Thyroid gland (tissue), 4 donors: ENCODE data around the gene RANBP1. TPM values are rescaled to one million over a fixed set of nuclear protein-coding genes. Genes with fewer than 3 reads are reported as not detected.

Experiments
- DNase-seq, 2 donors: peaks; one replicate each; pipeline ENCODE4 v3.0.0-alpha.2; 2019
- H3K27ac ChIP-seq, 3 donors: fragments of 200-600 bp; sonication (generic); 1 replicate in 2 of 3; 2 replicates in 1 of 3; pipeline ENCODE4 v1.5.1; 2016 to 2019; ENCODE audit warnings: mild to moderate bottlenecking in 1 of 3, moderate library complexity in 1 of 3
- H3K27me3 ChIP-seq: fragments of 200-600 bp; sonication (generic); one replicate; pipeline ENCODE4 v1.5.1; 2019
- H3K36me3 ChIP-seq, 2 donors: fragments of 200-600 bp; sonication (generic); one replicate each; pipeline ENCODE4 v1.5.1; 2016 to 2019
- H3K4me1 ChIP-seq, 2 donors: fragments of 200-600 bp; sonication (generic); one replicate each; pipeline ENCODE4 v1.5.1; 2017 to 2019
- H3K4me3 ChIP-seq, 3 donors: fragments of 200-600 bp; sonication (generic); replicated peaks in 1 of 3; 1 replicate in 2 of 3; 2 replicates in 1 of 3; pipeline ENCODE4 v1.5.1; 2016; ENCODE audit warnings: mild to moderate bottlenecking in 1 of 3
- H3K9me3 ChIP-seq: fragments of 200-600 bp; sonication (generic); one replicate; pipeline ENCODE4 v1.5.1; 2017
- CTCF ChIP-seq, 6 experiments: fragments of 200-600 bp in 3 of 6; fragments of 450-650 bp in 3 of 6; sonication (generic) in 3 of 6; IDR thresholded peaks; one replicate each; pipeline ENCODE4 v1.5.1; 2016 to 2019; ENCODE audit warnings: antibody characterized with exemption in 6 of 6, mild to moderate bottlenecking in 2 of 6, inconsistent platforms in 1 of 6, moderate library complexity in 1 of 6
- POLR2A ChIP-seq, 2 donors: fragments of 450-650 bp; IDR thresholded peaks; one replicate each; pipeline ENCODE4 v1.6.1; 2017; ENCODE audit warnings: antibody characterized with exemption in 2 of 2, mild to moderate bottlenecking in 2 of 2, moderate library complexity in 1 of 2
- WGBS, 2 donors: methylation state at CpG; one replicate each; pipeline ENCODE4 v1.1.5; 2017; 5-methylcytosine and 5-hydroxymethylcytosine counted together
- intact Hi-C: fragments of 100-400 bp; cut with DNase I; formaldehyde crosslinking; loops from one replicate; pipeline ENCODE4 v1.15.1; 2023
- total RNA-seq, 4 donors: library from RNA; depleted of rRNA; stranded (reverse); fragments of >200 nt; gene quantifications; one replicate each; pipeline ENCODE4 v1.2.3, GENCODE V29; 2016

The RANBP1 gene
- total RNA-seq, 4 donors from 2014 or later: 125 to 232 (median 173) TPM

DNA sequence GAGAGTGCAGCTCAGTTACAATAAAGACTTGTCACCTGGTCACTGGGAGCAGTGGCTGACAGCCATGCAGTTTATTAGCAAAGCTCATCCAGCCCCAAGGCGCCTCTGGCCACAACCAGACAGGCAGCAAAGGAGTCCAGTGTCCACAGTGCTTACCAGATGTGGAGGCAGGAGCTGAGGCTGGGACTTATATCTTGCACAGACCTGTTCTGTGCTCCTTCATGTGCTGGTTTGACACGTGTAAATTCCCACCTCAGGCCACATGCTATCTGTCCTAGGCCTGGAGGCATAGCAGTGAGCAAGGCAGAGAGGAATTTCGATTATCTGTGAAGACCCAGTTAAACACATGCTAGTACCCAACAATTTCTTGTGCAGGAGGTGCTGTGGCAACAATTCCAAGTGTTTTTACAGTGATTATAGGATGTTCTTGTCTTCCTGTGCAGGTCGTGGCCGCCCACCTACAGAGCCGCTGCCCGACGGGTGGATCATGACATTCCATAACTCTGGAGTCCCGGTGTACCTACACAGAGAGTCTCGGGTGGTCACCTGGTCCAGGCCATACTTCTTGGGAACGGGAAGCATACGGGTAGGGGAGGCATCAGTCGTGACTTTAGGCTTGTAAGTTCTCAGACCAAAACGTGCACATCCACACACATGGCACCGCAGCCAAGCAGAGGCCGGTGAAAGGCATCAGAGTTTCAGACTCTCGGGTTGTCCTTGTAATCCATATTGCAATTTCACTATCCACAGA, 26.5 kb upstream of the RANBP1 start:
- Histone ChIP-seq H3K36me3 (peaks cover 74 to 88% of the 10 kb centered on the region in 2 donors), H3K4me1 (peaks cover 8 to 10% of the 10 kb centered on the region in 2 donors), H3K27ac (no peak overlapping the region), H3K9me3 (no peaks in the 10 kb centered on the region), H3K4me3 (no peak overlapping the region), H3K27me3 (no peaks in the 10 kb centered on the region)
- 95% methylated on average over 13 to 17 of the region's 17 CpGs for WGBS, 2 donors
- intact Hi-C loops: no loop called here
- TF ChIP-seq POLR2A (IDR thresholded peaks at IDR 0.05) (no peak), CTCF (IDR thresholded peaks at IDR 0.05) (no peak)
- DNase-seq: no peak

DNA sequence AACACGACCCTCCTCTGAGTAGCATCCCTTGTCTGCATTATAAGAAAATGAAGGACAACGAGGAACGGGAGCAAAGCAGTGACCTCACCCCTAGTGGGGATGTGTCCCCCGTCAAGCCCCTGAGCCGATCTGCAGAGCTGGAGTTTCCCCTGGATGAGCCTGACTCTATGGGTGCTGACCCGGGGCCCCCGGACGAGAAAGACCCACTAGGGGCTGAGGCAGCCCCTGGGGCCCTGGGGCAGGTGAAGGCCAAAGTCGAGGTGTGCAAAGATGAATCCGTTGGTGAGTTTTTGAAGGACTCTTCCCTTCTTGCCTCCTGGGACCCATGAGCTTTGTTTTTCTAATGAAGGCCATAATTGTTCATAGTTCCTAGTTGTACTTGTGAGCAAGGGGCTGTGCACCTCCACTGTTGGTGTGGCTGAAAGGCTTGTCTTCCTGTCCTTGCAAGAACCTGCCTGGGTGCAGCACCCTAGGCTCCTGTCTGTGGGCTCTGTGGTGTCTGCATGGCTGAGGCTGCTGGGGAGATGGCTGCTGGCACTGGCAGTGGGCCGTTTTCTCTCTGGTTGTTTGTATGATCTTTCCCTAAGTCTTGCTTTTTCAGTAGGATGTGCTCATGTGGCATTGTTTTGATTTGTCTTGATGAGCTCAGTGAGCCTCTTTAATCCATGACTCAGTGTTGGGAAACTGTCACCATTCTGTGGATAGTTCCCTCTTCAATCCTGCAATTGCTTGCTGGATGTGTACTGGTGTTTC, 25.8 kb upstream of the RANBP1 start:
- DNase-seq: no peak
- intact Hi-C loops: no loop called here
- H3K27me3 ChIP-seq: no peaks in the 10 kb centered on the region
- no peak overlapping the region for H3K4me3 ChIP-seq
- no peaks in the 10 kb centered on the region for H3K9me3 ChIP-seq
- WGBS, 2 donors: 89 to 90% methylated on average over 9 to 11 of the region's 11 CpGs
- peaks cover 81 to 96% of the 10 kb centered on the region in 2 donors for H3K36me3 ChIP-seq
- no peak for TF ChIP-seq POLR2A (IDR thresholded peaks at IDR 0.05)
- no peak for TF ChIP-seq CTCF (IDR thresholded peaks at IDR 0.05)
- H3K27ac ChIP-seq: no peak overlapping the region
- peaks cover under 1 to 2% of the 10 kb centered on the region in 2 donors for H3K4me1 ChIP-seq

- WGBS, 2 donors: 94 to 96% methylated on average over 9 of the region's 9 CpGs
- Histone ChIP-seq H3K4me3 (no peak overlapping the region), H3K27me3 (no peaks in the 10 kb centered on the region), H3K27ac (no peak overlapping the region), H3K9me3 (no peaks in the 10 kb centered on the region), H3K36me3 (peaks cover 85 to 100% of the 10 kb centered on the region in 2 donors), H3K4me1 (no peaks in the 10 kb centered on the region)
- intact Hi-C loops: no loop called here
- no peak for DNase-seq
- no peak for TF ChIP-seq CTCF (IDR thresholded peaks at IDR 0.05)
- no peak for TF ChIP-seq POLR2A (IDR thresholded peaks at IDR 0.05)
Observed at GRCh38 chr22:20090730-20091240, 25.1 kb upstream of the RANBP1 start.

DNA sequence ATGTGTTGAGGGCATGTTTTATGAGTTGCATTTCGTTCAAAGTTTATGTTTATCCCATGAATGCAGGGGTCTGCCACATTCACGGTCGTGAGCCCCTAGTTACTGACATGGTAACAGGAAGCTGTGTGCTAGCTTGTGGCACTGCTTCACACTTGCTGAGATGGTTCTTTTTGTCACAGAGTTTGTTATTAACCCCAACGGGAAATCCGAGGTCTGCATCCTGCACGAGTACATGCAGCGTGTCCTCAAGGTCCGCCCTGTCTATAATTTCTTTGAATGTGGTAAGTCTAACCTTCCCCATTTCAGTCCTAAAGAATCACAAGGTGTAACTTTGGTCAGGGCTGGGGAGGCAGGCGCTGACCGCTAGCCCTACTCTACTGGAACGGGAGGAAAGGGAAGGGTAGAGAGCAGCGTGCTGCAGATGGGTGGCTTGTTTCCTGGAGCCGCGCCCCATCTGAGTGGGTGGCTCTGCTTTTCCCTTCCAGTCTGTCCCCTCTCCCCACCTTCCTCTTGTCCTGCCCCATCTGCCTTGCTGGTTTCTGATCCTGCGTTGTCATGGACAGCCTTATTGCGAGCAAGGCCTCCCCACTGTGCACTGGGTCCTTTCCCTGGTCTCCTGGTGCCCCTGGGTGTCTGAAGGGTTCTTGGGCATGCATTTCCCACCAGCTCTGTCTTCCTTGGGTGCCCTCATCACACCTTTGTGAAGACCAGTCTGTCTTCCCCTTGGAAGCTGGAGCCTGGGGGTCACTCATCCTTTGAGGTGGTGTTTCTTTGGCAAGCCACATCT, 24.0 kb upstream of the RANBP1 start:
- H3K27ac ChIP-seq: no peak overlapping the region
- no peak for DNase-seq
- H3K27me3 ChIP-seq: no peaks in the 10 kb centered on the region
- H3K4me3 ChIP-seq: no peak overlapping the region
- H3K36me3 ChIP-seq: peaks cover 78 to 97% of the 10 kb centered on the region in 2 donors
- H3K9me3 ChIP-seq: no peaks in the 10 kb centered on the region
- TF ChIP-seq CTCF (IDR thresholded peaks at IDR 0.05) (no peak), POLR2A (IDR thresholded peaks at IDR 0.05) (no peak)
- no peaks in the 10 kb centered on the region for H3K4me1 ChIP-seq
- 93 to 94% methylated on average over 16 of the region's 16 CpGs for WGBS, 2 donors
- intact Hi-C loops: no loop called here
